H1 (cell line): Measurements from ENCODE around the gene ENKD1. TPM values are rescaled to one million over a fixed set of nuclear protein-coding genes. Genes with fewer than 3 reads are reported as not detected.
A peak's percentile ranks its signal among the peaks of the same experiment; 100 is the strongest.

Experiments used
- BCL11A ChIP-seq, 2 experiments: IDR thresholded peaks; one replicate each; pipeline ENCODE4 v1.6.1; 2011; ENCODE audit warnings: low read depth in 2 of 2, low read length in 2 of 2, mild to moderate bottlenecking in 2 of 2
- BRCA1 ChIP-seq: IDR thresholded peaks from 2 replicates; pipeline ENCODE4 v1.6.1; 2012; ENCODE audit warnings: low read depth, low read length, improper control_type of control experiment
- CBX8 ChIP-seq: fragments of 300-800, 300-1000 bp; sonication (generic); IDR thresholded peaks from 2 replicates; pipeline ENCODE4 v1.7.1; 2016; ENCODE audit warnings: low read depth, low read length, borderline replicate concordance
- CHD1 ChIP-seq: IDR thresholded peaks from 2 replicates; pipeline ENCODE4 v1.6.1; 2012; ENCODE audit warnings: low read depth, low read length, improper control_type of control experiment
- CHD2 ChIP-seq: IDR thresholded peaks from 2 replicates; pipeline ENCODE4 v1.6.1; 2012; ENCODE audit warnings: low read length, improper control_type of control experiment
- GABPA ChIP-seq: IDR thresholded peaks from 2 replicates; pipeline ENCODE4 v1.6.1; 2011; ENCODE audit warnings: mild to moderate bottlenecking, low read length, moderate library complexity, borderline replicate concordance; ENCODE audit not compliant: insufficient read depth
- GTF2F1 ChIP-seq: IDR thresholded peaks from 2 replicates; pipeline ENCODE4 v1.6.1; 2012; ENCODE audit warnings: low read depth, low read length, improper control_type of control experiment, borderline replicate concordance
- JUND ChIP-seq: IDR thresholded peaks from 2 replicates; pipeline ENCODE4 v1.6.1; 2011; ENCODE audit warnings: mild to moderate bottlenecking, improper control_type of control experiment, low read length
- KDM4A ChIP-seq: IDR thresholded peaks from one replicate; pipeline ENCODE4 v1.7.1; 2012; ENCODE audit warnings: low read depth, mild to moderate bottlenecking, moderate library complexity, low read length, inconsistent platforms; ENCODE audit not compliant: severe bottlenecking
- NRF1 ChIP-seq: IDR thresholded peaks from 2 replicates; pipeline ENCODE4 v1.6.1; 2011; ENCODE audit warnings: mild to moderate bottlenecking, low read depth, low read length, improper control_type of control experiment
- PHF8 ChIP-seq: fragments of 200-600 bp; sonication (generic); conservative IDR thresholded peaks from 2 replicates; pipeline ENCODE4 v1.7.1; 2012; ENCODE audit warnings: low read depth, mild to moderate bottlenecking, inconsistent platforms, low read length, moderate library complexity
- POLR2AphosphoS5 ChIP-seq: IDR thresholded peaks from 2 replicates; pipeline ENCODE4 v1.6.1; 2011; ENCODE audit warnings: low read depth, low read length
- SIRT6 ChIP-seq: IDR thresholded peaks from one replicate; pipeline ENCODE4 v1.7.1; 2012; ENCODE audit warnings: low read length, inconsistent platforms
- SP4 ChIP-seq: IDR thresholded peaks from 2 replicates; pipeline ENCODE4 v1.6.1; 2012; ENCODE audit warnings: low read length, inconsistent platforms
- SRF ChIP-seq: IDR thresholded peaks from 2 replicates; pipeline ENCODE4 v1.6.1; 2011; ENCODE audit warnings: mild to moderate bottlenecking, low read depth, low read length, moderate library complexity
- SUZ12 ChIP-seq: fragments of 200-600 bp; sonication (generic); IDR thresholded peaks from 2 replicates; pipeline ENCODE4 v1.6.1; 2012; ENCODE audit warnings: mild to moderate bottlenecking, inconsistent platforms, low read length, moderate library complexity, mixed read lengths
- TAF1 ChIP-seq: IDR thresholded peaks from 2 replicates; pipeline ENCODE4 v1.6.1; 2011; ENCODE audit warnings: mild to moderate bottlenecking, low read depth, low read length
- TCF12 ChIP-seq: IDR thresholded peaks from 2 replicates; pipeline ENCODE4 v1.6.1; 2011; ENCODE audit warnings: low read depth, mild to moderate bottlenecking, low read length
- TEAD4 ChIP-seq: IDR thresholded peaks from 2 replicates; pipeline ENCODE4 v1.6.1; 2012; ENCODE audit warnings: low read depth, low read length, inconsistent platforms, mixed read lengths
- YY1 ChIP-seq: IDR thresholded peaks from 2 replicates; pipeline ENCODE4 v1.6.1; 2011; ENCODE audit warnings: low read depth, mild to moderate bottlenecking, low read length
- polyA plus RNA-seq, 7 experiments: library from polyadenylated mRNA; depleted of rRNA in 3 of 7; stranded (reverse) in 5 of 7; unstranded in 2 of 7; fragments of >200 nt in 5 of 7; fragments of 200-250 nt in 2 of 7; gene quantifications; 1 replicate in 5 of 7; 2 replicates in 1 of 7; 4 replicates in 1 of 7; pipeline versions ENCODE4 v1.2.1 to v1.2.3, GENCODE V29; 2011 to 2013; ENCODE audit warnings: missing spikeins in 2 of 7, mixed read lengths in 2 of 7
- total RNA-seq: library from RNA; stranded (reverse); fragmentation: NEBNext Ultra II Directional; extraction: Animal tissue kit (Norgen Biotek cat#: 25700); gene quantifications from 2 replicates; pipeline ENCODE4 v1.2.1, GENCODE V29; 2021
- TF ChIP-seq, protein P1 (sequence below): IDR thresholded peaks from 2 replicates; pipeline ENCODE4 v1.6.1; 2012; ENCODE audit warnings: inconsistent platforms
- TF ChIP-seq, protein P2 (sequence below): IDR thresholded peaks from 2 replicates; pipeline ENCODE4 v1.6.1; 2011; ENCODE audit warnings: low read depth, mild to moderate bottlenecking, low read length; ENCODE audit not compliant: insufficient read depth
- TF ChIP-seq, protein P3 (sequence below): IDR thresholded peaks from 2 replicates; pipeline ENCODE4 v1.6.1; 2012; ENCODE audit warnings: low read length, inconsistent platforms
- TF ChIP-seq, protein P4 (sequence below): IDR thresholded peaks from 2 replicates; pipeline ENCODE4 v1.6.1; 2011; ENCODE audit warnings: low read length, improper control_type of control experiment

The ENKD1 gene
- total and polyA plus RNA-seq, 2 of the 8 experiments (the other 6 are each of a cell fraction or from before 2014, with no cell fraction given) = 12.9 to 16.1 TPM

DNA sequence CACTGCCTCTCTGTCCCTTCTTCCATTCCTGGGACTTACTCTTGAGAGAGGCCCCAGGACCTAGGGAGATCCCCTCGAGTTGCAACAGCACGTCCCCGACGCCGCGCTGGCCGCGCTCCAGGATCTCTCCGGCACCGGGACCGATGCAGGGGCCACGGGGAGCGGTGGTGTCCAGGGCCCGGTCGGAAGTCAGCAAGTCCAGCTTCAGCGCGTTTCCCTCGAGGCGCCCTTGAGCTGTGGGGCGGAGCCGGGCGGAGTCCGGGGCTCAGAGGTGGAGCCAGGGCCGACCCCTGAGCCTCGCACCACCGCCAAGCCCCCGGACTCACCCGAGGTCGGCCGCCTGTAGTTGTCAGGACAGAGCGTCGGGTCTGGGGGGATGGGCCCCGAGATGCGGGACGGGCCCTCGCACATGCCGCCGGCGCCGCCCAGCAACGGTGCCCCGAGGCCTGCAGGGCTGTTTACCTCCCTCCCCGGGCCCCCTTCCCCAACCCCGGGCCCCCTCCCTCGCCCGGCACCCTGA lies 458 bp downstream of the ENKD1 start (continued):
- TF ChIP-seq, protein P1, sequence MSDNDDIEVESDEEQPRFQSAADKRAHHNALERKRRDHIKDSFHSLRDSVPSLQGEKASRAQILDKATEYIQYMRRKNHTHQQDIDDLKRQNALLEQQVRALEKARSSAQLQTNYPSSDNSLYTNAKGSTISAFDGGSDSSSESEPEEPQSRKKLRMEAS = peak; percentile 64; the same call in 1 of the 2 replicates
- TF ChIP-seq BRCA1 (no peak), PHF8 (no peak), NRF1 (no peak), CHD1 (no peak), GABPA (no peak), SIRT6 (no peak), SRF (no peak), CHD2 (no peak), JUND (no peak), SP4 (no peak), SUZ12 (no peak), YY1 (no peak), POLR2AphosphoS5 (no peak), GTF2F1 (no peak), KDM4A (peak; percentile 33), TCF12 (no peak), BCL11A (IDR thresholded peaks at IDR 0.05; ENCODE audit: low read depth in 2 of 2, low read length in 2 of 2) (no peak), CBX8 (no peak), TAF1 (no peak), TEAD4 (no peak)
- TF ChIP-seq, protein P2, sequence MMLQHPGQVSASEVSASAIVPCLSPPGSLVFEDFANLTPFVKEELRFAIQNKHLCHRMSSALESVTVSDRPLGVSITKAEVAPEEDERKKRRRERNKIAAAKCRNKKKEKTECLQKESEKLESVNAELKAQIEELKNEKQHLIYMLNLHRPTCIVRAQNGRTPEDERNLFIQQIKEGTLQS = no peak
- TF ChIP-seq, protein P3, sequence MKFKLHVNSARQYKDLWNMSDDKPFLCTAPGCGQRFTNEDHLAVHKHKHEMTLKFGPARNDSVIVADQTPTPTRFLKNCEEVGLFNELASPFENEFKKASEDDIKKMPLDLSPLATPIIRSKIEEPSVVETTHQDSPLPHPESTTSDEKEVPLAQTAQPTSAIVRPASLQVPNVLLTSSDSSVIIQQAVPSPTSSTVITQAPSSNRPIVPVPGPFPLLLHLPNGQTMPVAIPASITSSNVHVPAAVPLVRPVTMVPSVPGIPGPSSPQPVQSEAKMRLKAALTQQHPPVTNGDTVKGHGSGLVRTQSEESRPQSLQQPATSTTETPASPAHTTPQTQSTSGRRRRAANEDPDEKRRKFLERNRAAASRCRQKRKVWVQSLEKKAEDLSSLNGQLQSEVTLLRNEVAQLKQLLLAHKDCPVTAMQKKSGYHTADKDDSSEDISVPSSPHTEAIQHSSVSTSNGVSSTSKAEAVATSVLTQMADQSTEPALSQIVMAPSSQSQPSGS = no peak
- TF ChIP-seq, protein P4, sequence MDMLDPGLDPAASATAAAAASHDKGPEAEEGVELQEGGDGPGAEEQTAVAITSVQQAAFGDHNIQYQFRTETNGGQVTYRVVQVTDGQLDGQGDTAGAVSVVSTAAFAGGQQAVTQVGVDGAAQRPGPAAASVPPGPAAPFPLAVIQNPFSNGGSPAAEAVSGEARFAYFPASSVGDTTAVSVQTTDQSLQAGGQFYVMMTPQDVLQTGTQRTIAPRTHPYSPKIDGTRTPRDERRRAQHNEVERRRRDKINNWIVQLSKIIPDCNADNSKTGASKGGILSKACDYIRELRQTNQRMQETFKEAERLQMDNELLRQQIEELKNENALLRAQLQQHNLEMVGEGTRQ = no peak
